ENCODE results near the gene MRO.

GRCh38 chr18:50790241-50790640 lies 29.6 kb downstream of the MRO start:
- TF ChIP-seq, protein P1, sequence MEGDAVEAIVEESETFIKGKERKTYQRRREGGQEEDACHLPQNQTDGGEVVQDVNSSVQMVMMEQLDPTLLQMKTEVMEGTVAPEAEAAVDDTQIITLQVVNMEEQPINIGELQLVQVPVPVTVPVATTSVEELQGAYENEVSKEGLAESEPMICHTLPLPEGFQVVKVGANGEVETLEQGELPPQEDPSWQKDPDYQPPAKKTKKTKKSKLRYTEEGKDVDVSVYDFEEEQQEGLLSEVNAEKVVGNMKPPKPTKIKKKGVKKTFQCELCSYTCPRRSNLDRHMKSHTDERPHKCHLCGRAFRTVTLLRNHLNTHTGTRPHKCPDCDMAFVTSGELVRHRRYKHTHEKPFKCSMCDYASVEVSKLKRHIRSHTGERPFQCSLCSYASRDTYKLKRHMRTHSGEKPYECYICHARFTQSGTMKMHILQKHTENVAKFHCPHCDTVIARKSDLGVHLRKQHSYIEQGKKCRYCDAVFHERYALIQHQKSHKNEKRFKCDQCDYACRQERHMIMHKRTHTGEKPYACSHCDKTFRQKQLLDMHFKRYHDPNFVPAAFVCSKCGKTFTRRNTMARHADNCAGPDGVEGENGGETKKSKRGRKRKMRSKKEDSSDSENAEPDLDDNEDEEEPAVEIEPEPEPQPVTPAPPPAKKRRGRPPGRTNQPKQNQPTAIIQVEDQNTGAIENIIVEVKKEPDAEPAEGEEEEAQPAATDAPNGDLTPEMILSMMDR (IDR thresholded peaks at IDR 0.05; ENCODE audit: insufficient read depth, low read length): no peak
- TF ChIP-seq, protein P2, sequence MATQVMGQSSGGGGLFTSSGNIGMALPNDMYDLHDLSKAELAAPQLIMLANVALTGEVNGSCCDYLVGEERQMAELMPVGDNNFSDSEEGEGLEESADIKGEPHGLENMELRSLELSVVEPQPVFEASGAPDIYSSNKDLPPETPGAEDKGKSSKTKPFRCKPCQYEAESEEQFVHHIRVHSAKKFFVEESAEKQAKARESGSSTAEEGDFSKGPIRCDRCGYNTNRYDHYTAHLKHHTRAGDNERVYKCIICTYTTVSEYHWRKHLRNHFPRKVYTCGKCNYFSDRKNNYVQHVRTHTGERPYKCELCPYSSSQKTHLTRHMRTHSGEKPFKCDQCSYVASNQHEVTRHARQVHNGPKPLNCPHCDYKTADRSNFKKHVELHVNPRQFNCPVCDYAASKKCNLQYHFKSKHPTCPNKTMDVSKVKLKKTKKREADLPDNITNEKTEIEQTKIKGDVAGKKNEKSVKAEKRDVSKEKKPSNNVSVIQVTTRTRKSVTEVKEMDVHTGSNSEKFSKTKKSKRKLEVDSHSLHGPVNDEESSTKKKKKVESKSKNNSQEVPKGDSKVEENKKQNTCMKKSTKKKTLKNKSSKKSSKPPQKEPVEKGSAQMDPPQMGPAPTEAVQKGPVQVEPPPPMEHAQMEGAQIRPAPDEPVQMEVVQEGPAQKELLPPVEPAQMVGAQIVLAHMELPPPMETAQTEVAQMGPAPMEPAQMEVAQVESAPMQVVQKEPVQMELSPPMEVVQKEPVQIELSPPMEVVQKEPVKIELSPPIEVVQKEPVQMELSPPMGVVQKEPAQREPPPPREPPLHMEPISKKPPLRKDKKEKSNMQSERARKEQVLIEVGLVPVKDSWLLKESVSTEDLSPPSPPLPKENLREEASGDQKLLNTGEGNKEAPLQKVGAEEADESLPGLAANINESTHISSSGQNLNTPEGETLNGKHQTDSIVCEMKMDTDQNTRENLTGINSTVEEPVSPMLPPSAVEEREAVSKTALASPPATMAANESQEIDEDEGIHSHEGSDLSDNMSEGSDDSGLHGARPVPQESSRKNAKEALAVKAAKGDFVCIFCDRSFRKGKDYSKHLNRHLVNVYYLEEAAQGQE (IDR thresholded peaks at IDR 0.05; ENCODE audit: insufficient replicate concordance, low read depth): no peak
- no peak for TF ChIP-seq POLR2AphosphoS5 (IDR thresholded peaks at IDR 0.05; ENCODE audit: low read depth)
